Measurements from ENCODE around the gene CNTNAP2. TPM values are rescaled to one million over a fixed set of nuclear protein-coding genes. Genes with fewer than 3 reads are reported as not detected.
"Not testable (repeated sequence)": the region's sequence is repeated elsewhere in the genome, so short reads cannot be mapped to it uniquely, and the experiment has no call there.

The CNTNAP2 gene
- total RNA-seq, 1 donor from 2014 or later = 4.2 TPM

GRCh38 chr7:146902728-146903127 lies 786.1 kb downstream of the CNTNAP2 start:
- no peaks in the 10 kb centered on the region for H3K27me3 Mint-ChIP-seq (ENCODE audit: low read depth)
- H3K27ac Mint-ChIP-seq = no peak overlapping the region
- no peak for TF ChIP-seq CTCF (IDR thresholded peaks at IDR 0.05; ENCODE audit: unreplicated experiment)
- peaks cover 5% of the 10 kb centered on the region for H3K9me3 Mint-ChIP-seq
- H3K36me3 Mint-ChIP-seq = no peaks in the 10 kb centered on the region
- DNase-seq (ENCODE audit: low spot score in 2 of 2, unreplicated experiment in 2 of 2) = no peak
- H3K4me1 Mint-ChIP-seq = no peaks in the 10 kb centered on the region
- H3K4me3 Mint-ChIP-seq = no peak overlapping the region

- not testable (repeated sequence) for H3K36me3 Mint-ChIP-seq; H3K4me3 Mint-ChIP-seq; H3K27ac Mint-ChIP-seq; H3K9me3 Mint-ChIP-seq; DNase-seq (ENCODE audit: low spot score in 2 of 2, unreplicated experiment in 2 of 2); H3K27me3 Mint-ChIP-seq (ENCODE audit: low read depth); H3K4me1 Mint-ChIP-seq
Observed at GRCh38 chr7:146905746-146906145, 789.1 kb downstream of the CNTNAP2 start.

GRCh38 chr7:146922782-146923181 lies 806.2 kb downstream of the CNTNAP2 start:
- H3K36me3 Mint-ChIP-seq = no peaks in the 10 kb centered on the region
- TF ChIP-seq CTCF (IDR thresholded peaks at IDR 0.05; ENCODE audit: unreplicated experiment) = no peak
- no peak overlapping the region for H3K27ac Mint-ChIP-seq
- peaks cover 9% of the 10 kb centered on the region for H3K4me1 Mint-ChIP-seq
- peaks cover 17% of the 10 kb centered on the region for H3K9me3 Mint-ChIP-seq
- H3K27me3 Mint-ChIP-seq (ENCODE audit: low read depth) = no peaks in the 10 kb centered on the region
- no peak for DNase-seq (ENCODE audit: low spot score in 2 of 2, unreplicated experiment in 2 of 2)
- no peak overlapping the region for H3K4me3 Mint-ChIP-seq

GRCh38 chr7:146926841-146927240 lies 810.2 kb downstream of the CNTNAP2 start:
- no peak overlapping the region for H3K4me3 Mint-ChIP-seq
- H3K36me3 Mint-ChIP-seq = no peaks in the 10 kb centered on the region
- H3K27ac Mint-ChIP-seq = peak overlapping the region; percentile 64

GRCh38 chr7:146937836-146938235 lies 821.2 kb downstream of the CNTNAP2 start:
- Mint-ChIP-seq H3K9me3 (peaks cover 18% of the 10 kb centered on the region), H3K27ac (peak overlapping the region; percentile 14), H3K4me3 (no peak overlapping the region), H3K4me1 (peaks cover 4% of the 10 kb centered on the region), H3K27me3 (ENCODE audit: low read depth) (no peaks in the 10 kb centered on the region), H3K36me3 (no peaks in the 10 kb centered on the region)
- DNase-seq (ENCODE audit: low spot score in 2 of 2, unreplicated experiment in 2 of 2) = no peak
- no peak for TF ChIP-seq CTCF (IDR thresholded peaks at IDR 0.05; ENCODE audit: unreplicated experiment)

More at GRCh38 chr7:146926841-146927240, 810.2 kb downstream of the CNTNAP2 start:
- Mint-ChIP-seq H3K27me3 (ENCODE audit: low read depth) (no peaks in the 10 kb centered on the region), H3K9me3 (peaks cover 7% of the 10 kb centered on the region), H3K4me1 (peaks cover 9% of the 10 kb centered on the region)
- DNase-seq (ENCODE audit: low spot score in 2 of 2, unreplicated experiment in 2 of 2) = no peak
- no peak for TF ChIP-seq CTCF (IDR thresholded peaks at IDR 0.05; ENCODE audit: unreplicated experiment)

- H3K27me3 Mint-ChIP-seq (ENCODE audit: low read depth) = peaks cover 2% of the 10 kb centered on the region
- no peak for DNase-seq (ENCODE audit: low spot score in 2 of 2, unreplicated experiment in 2 of 2)
- H3K36me3 Mint-ChIP-seq = no peaks in the 10 kb centered on the region
- H3K27ac Mint-ChIP-seq = no peak overlapping the region
- TF ChIP-seq CTCF (IDR thresholded peaks at IDR 0.05; ENCODE audit: unreplicated experiment) = no peak
- no peaks in the 10 kb centered on the region for H3K4me1 Mint-ChIP-seq
- H3K4me3 Mint-ChIP-seq = no peak overlapping the region
- H3K9me3 Mint-ChIP-seq = peaks cover 12% of the 10 kb centered on the region
Observed at GRCh38 chr7:146943483-146943882, 826.9 kb downstream of the CNTNAP2 start.
